DMS53 (cell line): Measurements from ENCODE around the gene C1QTNF4.
"Not testable (repeated sequence)": the region's sequence is repeated elsewhere in the genome, so short reads cannot be mapped to it uniquely, and the experiment has no call there.

Source experiments
- DNase-seq: peaks from one replicate; lab custom pipeline; 2025; lab: John Stamatoyannopoulos, UW

Gene C1QTNF4

GRCh38 chr11:47565340-47566148 is 28.7 kb downstream of the C1QTNF4 start, which contains the start of gene PTPMT1:
PTPMT1 (plus strand) TSS chr11:47565599; CDS start chr11:47565623, 24 bp downstream.
- DNase-seq: peak; percentile 85

- DNase-seq: peak; percentile 18
Measured at GRCh38 chr11:47564933-47565339, 29.3 kb downstream of the C1QTNF4 start.

- DNase-seq: not testable (repeated sequence)
Measured at GRCh38 chr11:47564366-47564765, 29.8 kb downstream of the C1QTNF4 start.

- DNase-seq: not testable (repeated sequence)
Measured at GRCh38 chr11:47562393-47562792, 31.8 kb downstream of the C1QTNF4 start.

GRCh38 chr11:47560426-47560825 is 33.8 kb downstream of the C1QTNF4 start:
- no peak for DNase-seq

- DNase-seq: no peak
Measured at GRCh38 chr11:47558695-47559094, 35.5 kb downstream of the C1QTNF4 start.

- not testable (repeated sequence) for DNase-seq
Measured at GRCh38 chr11:47557004-47557403, 37.2 kb downstream of the C1QTNF4 start.

- peak; percentile 87 for DNase-seq
Measured at GRCh38 chr11:47553406-47553743, 40.8 kb downstream of the C1QTNF4 start.

- DNase-seq: peak; percentile 94
Measured at GRCh38 chr11:47552566-47553405, 41.4 kb downstream of the C1QTNF4 start, which contains the start of gene CELF1. CELF1 (minus strand) TSS chr11:47553132; CDS start chr11:47499523, 53,609 bp downstream.

GRCh38 chr11:47552056-47552565 is 42.1 kb downstream of the C1QTNF4 start:
- DNase-seq: peak; percentile 62

GRCh38 chr11:47551086-47551485 is 43.1 kb downstream of the C1QTNF4 start:
- DNase-seq: peak; percentile 36

GRCh38 chr11:47550288-47551047 is 43.7 kb downstream of the C1QTNF4 start:
- DNase-seq: no peak

- DNase-seq: not testable (repeated sequence)
Measured at GRCh38 chr11:47546274-47546673, 47.9 kb downstream of the C1QTNF4 start.

- no peak for DNase-seq
Measured at GRCh38 chr11:47545298-47545697, 48.9 kb downstream of the C1QTNF4 start.

- DNase-seq: no peak
Measured at GRCh38 chr11:47541070-47541469, 53.1 kb downstream of the C1QTNF4 start.

- no peak for DNase-seq
Measured at GRCh38 chr11:47539681-47540039, 54.6 kb downstream of the C1QTNF4 start.
